Measurements from ENCODE around the gene CA4.

CA4 gene

DNA sequence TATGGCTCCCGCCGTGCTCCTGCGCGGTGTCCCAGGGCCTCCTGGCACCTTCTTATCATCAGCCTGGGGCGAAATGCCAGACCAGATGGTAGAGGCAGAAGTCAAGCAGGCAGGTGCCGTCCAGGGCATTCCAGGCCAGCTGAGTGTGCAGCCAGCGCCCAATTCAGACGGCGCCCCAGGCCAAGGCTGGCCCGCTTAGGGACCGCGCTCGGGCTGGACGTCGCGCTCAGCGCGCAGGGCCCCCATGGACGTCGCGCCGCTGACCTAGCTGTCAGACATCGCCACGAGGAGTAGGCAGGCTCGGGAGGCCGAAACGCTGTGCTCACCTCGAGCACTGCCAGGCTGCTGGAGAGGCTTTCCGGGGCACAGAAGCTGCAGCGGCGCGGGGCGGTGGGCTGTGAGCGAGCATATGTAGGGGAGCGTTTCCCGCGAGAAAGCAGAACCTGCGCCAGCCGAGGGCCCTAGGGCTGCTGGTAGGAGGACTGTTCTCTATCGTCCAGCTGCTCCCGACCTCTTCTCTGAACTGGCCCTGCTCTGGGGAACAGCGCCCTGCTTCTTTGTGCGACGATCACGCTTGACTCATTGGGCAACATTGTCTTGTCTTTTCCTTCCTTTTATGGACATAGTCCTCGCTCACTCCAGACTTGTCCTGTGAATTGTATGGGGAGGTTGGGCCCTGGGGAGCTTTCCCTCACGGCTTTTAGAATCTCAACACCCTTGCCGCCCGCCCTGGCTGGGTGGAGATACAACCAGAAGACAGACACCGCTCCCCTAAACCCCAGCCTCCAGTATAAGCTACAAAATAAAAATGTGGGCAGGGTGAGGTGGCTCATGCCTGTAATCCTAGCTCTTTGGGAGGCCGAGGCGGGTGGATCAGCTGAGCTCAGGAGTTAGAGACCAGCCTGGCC, 8.4 kb upstream of the CA4 start:
- Histone ChIP-seq H3K9me3 (ENCODE audit: control insufficient read depth, low read length) (no peaks in the 10 kb centered on the region), H3K27me3 (replicated peaks; ENCODE audit: control insufficient read depth, insufficient read depth, low read length, poor library complexity, severe bottlenecking) (peaks cover 40% of the 10 kb centered on the region), H3K4me1 (ENCODE audit: control insufficient read depth, insufficient read depth, low read length, poor library complexity, severe bottlenecking) (peaks cover 18% of the 10 kb centered on the region), H3K36me3 (ENCODE audit: control insufficient read depth, insufficient read depth, low read length) (no peaks in the 10 kb centered on the region), H3K27ac (ENCODE audit: insufficient read depth, low read length, poor library complexity, severe bottlenecking) (no peak overlapping the region), H3K4me3 (ENCODE audit: insufficient read depth, low read depth, low read length, poor library complexity, severe bottlenecking) (no peak overlapping the region)
- DNase-seq = no peak

DNA sequence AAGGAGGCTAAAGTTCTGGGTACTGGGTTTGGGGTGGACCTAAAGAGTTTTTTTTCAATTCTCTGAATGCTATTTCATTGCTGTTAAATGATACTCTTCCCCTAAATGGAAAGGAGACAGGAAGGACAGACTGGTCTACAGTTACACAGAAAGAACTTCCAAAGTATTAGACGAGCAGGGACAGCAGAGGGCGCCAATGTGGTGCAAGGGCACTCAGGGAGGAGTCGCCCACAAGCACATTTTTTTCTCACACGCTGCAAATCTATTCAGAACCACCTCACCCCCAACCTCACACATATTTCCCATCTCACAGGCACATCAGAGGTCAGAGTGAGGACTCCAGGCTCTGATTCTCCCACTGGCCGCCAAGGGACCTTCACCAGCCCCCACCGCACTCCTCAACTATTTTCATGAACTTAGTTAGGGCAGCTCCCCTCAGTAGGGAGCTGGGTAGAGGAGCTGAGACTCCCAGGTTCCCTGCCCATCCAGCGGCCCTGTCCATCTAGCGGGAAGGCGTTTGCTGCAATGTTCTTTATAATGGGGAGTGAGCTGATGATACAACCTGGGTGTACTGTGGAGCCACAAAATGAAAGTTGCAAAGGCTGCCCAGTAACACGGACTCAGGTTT, 6.8 kb upstream of the CA4 start:
- no peaks in the 10 kb centered on the region for H3K9me3 ChIP-seq (ENCODE audit: control insufficient read depth, low read length)
- H3K27me3 ChIP-seq (replicated peaks; ENCODE audit: control insufficient read depth, insufficient read depth, low read length, poor library complexity, severe bottlenecking) = peaks cover 43% of the 10 kb centered on the region
- peaks cover 18% of the 10 kb centered on the region for H3K4me1 ChIP-seq (ENCODE audit: control insufficient read depth, insufficient read depth, low read length, poor library complexity, severe bottlenecking)
- H3K27ac ChIP-seq (ENCODE audit: insufficient read depth, low read length, poor library complexity, severe bottlenecking) = no peak overlapping the region
- H3K36me3 ChIP-seq (ENCODE audit: control insufficient read depth, insufficient read depth, low read length) = no peaks in the 10 kb centered on the region
- no peak overlapping the region for H3K4me3 ChIP-seq (ENCODE audit: insufficient read depth, low read depth, low read length, poor library complexity, severe bottlenecking)
- DNase-seq = peak; percentile 19 to 53 (median 35)

DNA sequence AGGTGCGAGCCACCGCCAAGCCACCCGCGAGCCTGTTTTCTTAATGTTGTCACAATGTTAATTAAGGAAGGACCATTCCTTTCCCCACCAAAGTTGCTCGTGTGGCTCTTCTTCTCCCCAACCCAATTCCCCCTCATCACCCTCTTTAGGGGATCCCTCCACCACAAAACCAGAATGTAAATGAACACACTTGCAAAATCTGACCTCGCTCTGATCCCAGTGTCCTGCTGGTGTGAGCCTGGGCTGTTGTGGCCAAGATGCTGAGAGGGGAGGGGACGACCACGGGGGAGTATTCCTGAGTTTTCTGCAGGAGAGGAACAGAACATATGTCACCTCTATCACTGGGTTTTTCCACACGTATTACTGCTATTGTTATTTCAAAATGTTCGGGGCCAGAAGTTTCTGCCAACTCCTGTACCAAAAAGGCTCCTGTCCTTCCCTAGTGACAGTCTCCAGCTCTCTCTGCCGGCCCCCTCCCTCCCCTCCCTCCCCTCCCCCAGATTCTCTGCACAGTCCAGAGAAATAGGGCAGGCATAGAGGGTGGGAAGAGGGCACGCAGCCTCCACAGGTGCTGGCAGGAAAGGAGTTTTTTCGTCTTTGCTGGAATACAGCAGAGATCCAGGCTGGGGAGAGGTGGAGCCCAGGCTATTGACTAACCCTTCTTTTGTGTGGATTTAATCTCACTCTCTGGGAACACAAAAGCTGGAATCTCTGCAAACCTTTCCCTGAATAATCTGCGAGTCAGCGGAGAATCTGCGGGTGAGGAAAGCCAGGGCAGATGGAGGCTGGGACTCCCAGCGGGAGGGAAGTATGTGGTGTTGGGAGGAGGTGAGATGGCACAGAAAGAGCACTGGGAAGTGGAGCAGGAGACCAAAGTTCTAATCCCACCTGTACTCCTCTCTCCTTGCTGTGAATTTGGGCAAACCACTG, 4.5 kb upstream of the CA4 start:
- Histone ChIP-seq H3K27me3 (replicated peaks; ENCODE audit: control insufficient read depth, insufficient read depth, low read length, poor library complexity, severe bottlenecking) (peaks cover 49% of the 10 kb centered on the region), H3K4me1 (ENCODE audit: control insufficient read depth, insufficient read depth, low read length, poor library complexity, severe bottlenecking) (peaks cover 12% of the 10 kb centered on the region), H3K4me3 (ENCODE audit: insufficient read depth, low read depth, low read length, poor library complexity, severe bottlenecking) (no peak overlapping the region), H3K9me3 (ENCODE audit: control insufficient read depth, low read length) (no peaks in the 10 kb centered on the region), H3K27ac (ENCODE audit: insufficient read depth, low read length, poor library complexity, severe bottlenecking) (no peak overlapping the region), H3K36me3 (ENCODE audit: control insufficient read depth, insufficient read depth, low read length) (no peaks in the 10 kb centered on the region)
- no peak for DNase-seq

DNA sequence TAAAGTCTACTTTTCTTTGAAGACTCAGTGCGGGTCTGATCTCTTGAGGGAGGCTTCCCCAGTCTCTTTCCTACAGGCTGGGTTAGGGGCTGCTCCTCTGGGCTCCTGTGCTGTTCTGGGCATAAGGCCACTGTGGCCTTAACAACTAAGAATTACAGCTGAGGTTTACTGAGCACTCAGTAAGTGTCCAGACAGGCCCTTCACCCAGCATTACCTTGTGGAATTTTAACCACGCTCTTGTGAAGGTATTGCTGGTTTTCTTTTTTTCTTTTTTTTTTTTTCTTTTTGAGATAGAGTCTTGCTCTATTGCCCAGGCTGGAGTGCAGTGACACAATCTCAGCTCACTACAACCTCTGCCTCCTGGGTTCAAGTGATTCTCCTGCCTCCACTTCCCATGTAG, 3.6 kb upstream of the CA4 start:
- H3K4me3 ChIP-seq (ENCODE audit: insufficient read depth, low read depth, low read length, poor library complexity, severe bottlenecking) = no peak overlapping the region
- no peak for DNase-seq
- H3K36me3 ChIP-seq (ENCODE audit: control insufficient read depth, insufficient read depth, low read length) = no peaks in the 10 kb centered on the region
- no peaks in the 10 kb centered on the region for H3K9me3 ChIP-seq (ENCODE audit: control insufficient read depth, low read length)
- H3K4me1 ChIP-seq (ENCODE audit: control insufficient read depth, insufficient read depth, low read length, poor library complexity, severe bottlenecking) = peaks cover 16% of the 10 kb centered on the region
- peaks cover 49% of the 10 kb centered on the region for H3K27me3 ChIP-seq (replicated peaks; ENCODE audit: control insufficient read depth, insufficient read depth, low read length, poor library complexity, severe bottlenecking)
- H3K27ac ChIP-seq (ENCODE audit: insufficient read depth, low read length, poor library complexity, severe bottlenecking) = no peak overlapping the region

DNA sequence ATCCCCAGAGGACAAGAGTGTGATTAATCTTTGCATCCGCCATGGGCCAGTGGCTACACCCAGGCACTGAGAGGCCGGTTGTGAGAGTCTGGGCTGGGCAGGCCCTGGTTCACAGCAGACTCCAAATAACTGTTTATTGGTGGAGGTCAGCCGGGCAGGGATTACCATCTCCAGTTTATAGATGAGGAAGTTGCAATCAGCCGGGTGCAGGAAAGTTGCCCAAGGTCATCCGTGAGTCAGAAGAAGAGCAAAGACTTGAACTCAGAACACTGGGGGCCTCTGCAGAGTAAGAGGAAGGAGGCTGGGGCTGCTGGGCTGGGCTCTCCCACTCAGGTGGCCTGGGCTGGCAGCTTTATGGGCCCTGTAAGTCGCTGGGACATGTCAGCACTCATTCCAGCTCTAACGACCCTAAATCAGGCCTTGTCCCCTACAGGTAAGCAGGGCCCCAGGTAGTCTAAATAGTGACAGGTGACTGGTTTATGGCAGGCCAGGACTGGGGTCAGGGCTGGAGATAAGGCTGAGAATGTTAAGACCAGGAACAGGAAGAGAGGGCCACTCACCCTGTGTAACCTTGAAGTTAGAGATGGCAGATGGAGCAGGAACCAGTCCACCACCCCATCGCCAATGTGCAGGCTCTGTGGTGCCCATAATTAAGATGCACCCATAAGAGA, 2.1 kb upstream of the CA4 start:
- peaks cover 19% of the 10 kb centered on the region for H3K4me1 ChIP-seq (ENCODE audit: control insufficient read depth, insufficient read depth, low read length, poor library complexity, severe bottlenecking)
- no peak overlapping the region for H3K4me3 ChIP-seq (ENCODE audit: insufficient read depth, low read depth, low read length, poor library complexity, severe bottlenecking)
- no peak overlapping the region for H3K27ac ChIP-seq (ENCODE audit: insufficient read depth, low read length, poor library complexity, severe bottlenecking)
- H3K27me3 ChIP-seq (replicated peaks; ENCODE audit: control insufficient read depth, insufficient read depth, low read length, poor library complexity, severe bottlenecking) = peaks cover 44% of the 10 kb centered on the region
- DNase-seq = no peak
- H3K9me3 ChIP-seq (ENCODE audit: control insufficient read depth, low read length) = no peaks in the 10 kb centered on the region
- no peaks in the 10 kb centered on the region for H3K36me3 ChIP-seq (ENCODE audit: control insufficient read depth, insufficient read depth, low read length)

DNA sequence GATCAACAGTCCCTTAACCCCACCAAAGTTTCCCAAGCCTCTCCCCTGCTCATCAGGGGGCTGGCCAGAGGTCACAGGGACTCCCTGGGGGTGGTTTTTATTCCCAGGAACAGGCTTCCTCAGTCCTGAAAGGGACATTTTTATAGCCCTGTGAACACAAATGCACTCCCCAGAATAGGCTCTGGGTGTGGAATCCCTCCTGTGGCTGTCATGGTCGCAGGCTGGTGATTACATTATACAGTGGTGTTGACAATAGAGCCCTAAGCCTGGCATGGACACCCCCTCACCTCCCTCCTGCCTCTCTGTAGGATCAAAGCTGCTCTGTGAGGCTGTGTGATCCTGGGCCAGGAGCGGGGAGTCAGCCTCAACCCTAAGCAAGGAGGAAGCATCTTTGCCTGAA, 1.4 kb upstream of the CA4 start:
- Histone ChIP-seq H3K4me1 (ENCODE audit: control insufficient read depth, insufficient read depth, low read length, poor library complexity, severe bottlenecking) (peaks cover 15% of the 10 kb centered on the region), H3K27me3 (replicated peaks; ENCODE audit: control insufficient read depth, insufficient read depth, low read length, poor library complexity, severe bottlenecking) (peaks cover 42% of the 10 kb centered on the region), H3K9me3 (ENCODE audit: control insufficient read depth, low read length) (no peaks in the 10 kb centered on the region), H3K27ac (ENCODE audit: insufficient read depth, low read length, poor library complexity, severe bottlenecking) (no peak overlapping the region), H3K36me3 (ENCODE audit: control insufficient read depth, insufficient read depth, low read length) (no peaks in the 10 kb centered on the region), H3K4me3 (ENCODE audit: insufficient read depth, low read depth, low read length, poor library complexity, severe bottlenecking) (no peak overlapping the region)
- no peak for DNase-seq

DNA sequence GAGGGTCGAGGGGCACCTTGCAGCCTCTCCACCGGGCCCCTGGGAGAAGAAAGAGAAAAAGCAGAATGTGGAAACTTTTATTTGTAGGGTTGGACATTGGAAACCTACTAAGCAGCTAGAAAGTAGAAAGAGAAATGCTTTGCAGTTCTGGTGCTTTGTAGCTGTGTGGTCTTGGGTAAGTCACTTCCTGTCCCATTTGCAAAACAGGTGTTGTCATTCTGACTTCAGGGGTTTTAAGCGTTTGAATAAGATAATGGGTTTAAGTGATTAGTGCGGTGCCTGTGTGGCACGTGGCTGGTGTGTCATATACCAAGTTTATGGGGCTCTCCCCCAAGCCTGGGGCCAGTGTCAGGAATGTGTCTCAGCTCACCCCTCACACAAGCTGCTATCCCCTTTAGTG, 1.6 kb downstream of the CA4 start:
- DNase-seq = no peak
- H3K9me3 ChIP-seq (ENCODE audit: control insufficient read depth, low read length) = no peaks in the 10 kb centered on the region
- H3K27ac ChIP-seq (ENCODE audit: insufficient read depth, low read length, poor library complexity, severe bottlenecking) = no peak overlapping the region
- no peaks in the 10 kb centered on the region for H3K36me3 ChIP-seq (ENCODE audit: control insufficient read depth, insufficient read depth, low read length)
- peaks cover 40% of the 10 kb centered on the region for H3K27me3 ChIP-seq (replicated peaks; ENCODE audit: control insufficient read depth, insufficient read depth, low read length, poor library complexity, severe bottlenecking)
- H3K4me1 ChIP-seq (ENCODE audit: control insufficient read depth, insufficient read depth, low read length, poor library complexity, severe bottlenecking) = peaks cover 15% of the 10 kb centered on the region
- no peak overlapping the region for H3K4me3 ChIP-seq (ENCODE audit: insufficient read depth, low read depth, low read length, poor library complexity, severe bottlenecking)

DNA sequence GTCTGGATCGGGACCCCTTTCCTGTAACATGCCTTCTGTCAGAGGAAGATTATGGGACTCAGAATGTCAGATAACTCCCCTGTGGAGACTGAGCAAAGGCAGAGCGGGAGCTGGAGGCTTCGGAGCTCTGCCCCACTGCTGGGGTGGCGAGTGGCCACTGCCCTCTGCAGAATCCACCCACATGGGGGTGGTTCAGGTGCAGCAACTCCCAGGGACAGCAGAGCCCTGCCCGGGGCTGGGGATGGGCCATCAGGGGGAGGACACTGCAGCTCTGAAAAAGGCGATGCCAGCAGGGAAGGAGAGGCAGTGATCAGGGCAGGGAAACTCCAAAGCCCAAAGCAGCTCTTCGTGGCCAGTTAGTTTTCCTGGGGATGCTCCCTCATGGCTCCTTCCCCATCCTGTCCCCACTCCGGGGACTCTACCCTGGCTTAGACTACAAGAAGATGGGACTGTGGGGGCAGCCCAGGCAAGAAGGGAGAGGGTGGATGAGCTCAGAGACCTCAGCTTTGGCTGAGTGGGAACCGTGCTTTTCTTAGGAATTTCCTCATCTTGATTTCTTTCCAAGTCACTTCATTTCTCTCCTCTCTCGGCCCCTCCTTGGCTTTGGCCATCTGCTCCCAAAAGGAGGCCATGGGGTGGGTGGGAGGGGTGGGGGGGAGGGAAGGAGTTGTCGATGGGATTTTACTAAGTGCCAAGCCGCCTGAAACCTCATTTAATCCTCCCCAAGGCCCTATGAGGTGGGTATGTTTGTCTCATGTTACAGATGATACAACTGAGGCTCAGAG, 4.0 kb downstream of the CA4 start:
- H3K27ac ChIP-seq (ENCODE audit: insufficient read depth, low read length, poor library complexity, severe bottlenecking) = no peak overlapping the region
- no peaks in the 10 kb centered on the region for H3K9me3 ChIP-seq (ENCODE audit: control insufficient read depth, low read length)
- peaks cover 28% of the 10 kb centered on the region for H3K27me3 ChIP-seq (replicated peaks; ENCODE audit: control insufficient read depth, insufficient read depth, low read length, poor library complexity, severe bottlenecking)
- DNase-seq = no peak
- H3K4me3 ChIP-seq (ENCODE audit: insufficient read depth, low read depth, low read length, poor library complexity, severe bottlenecking) = no peak overlapping the region
- H3K36me3 ChIP-seq (ENCODE audit: control insufficient read depth, insufficient read depth, low read length) = no peaks in the 10 kb centered on the region
- peaks cover 15% of the 10 kb centered on the region for H3K4me1 ChIP-seq (ENCODE audit: control insufficient read depth, insufficient read depth, low read length, poor library complexity, severe bottlenecking)

Data from effector memory CD4-positive, alpha-beta T cell (primary cell).